Measurements from ENCODE around the gene ADGRD1.
A peak's percentile ranks its signal among the peaks of the same experiment; 100 is the strongest.
"Not testable (repeated sequence)": the region's sequence is repeated elsewhere in the genome, so short reads cannot be mapped to it uniquely, and the experiment has no call there.

Gene ADGRD1

GRCh38 chr12:130929363-130929762 is 24.3 kb upstream of the ADGRD1 start:
- DNase-seq (ENCODE audit: extremely low read depth, low read depth), result no peak
- no peak for TF ChIP-seq CTCF (IDR thresholded peaks at IDR 0.05; ENCODE audit: low read depth, low read length)

- TF ChIP-seq CTCF (IDR thresholded peaks at IDR 0.05; ENCODE audit: low read depth, low read length), result no peak
- peak; percentile 44 for DNase-seq (ENCODE audit: extremely low read depth, low read depth)
Observed at GRCh38 chr12:130932061-130932930, 21.4 kb upstream of the ADGRD1 start.

- no peak for DNase-seq (ENCODE audit: extremely low read depth, low read depth)
- TF ChIP-seq CTCF (IDR thresholded peaks at IDR 0.05; ENCODE audit: low read depth, low read length), result no peak
Observed at GRCh38 chr12:130933269-130933995, 20.3 kb upstream of the ADGRD1 start.

- TF ChIP-seq CTCF (IDR thresholded peaks at IDR 0.05; ENCODE audit: low read depth, low read length), result no peak
- DNase-seq (ENCODE audit: extremely low read depth, low read depth), result no peak
Observed at GRCh38 chr12:130934753-130935152, 19.0 kb upstream of the ADGRD1 start.

- no peak for TF ChIP-seq CTCF (IDR thresholded peaks at IDR 0.05; ENCODE audit: low read depth, low read length)
- no peak for DNase-seq (ENCODE audit: extremely low read depth, low read depth)
Observed at GRCh38 chr12:130936561-130936960, 17.1 kb upstream of the ADGRD1 start.

- DNase-seq (ENCODE audit: extremely low read depth, low read depth), result no peak
- TF ChIP-seq CTCF (IDR thresholded peaks at IDR 0.05; ENCODE audit: low read depth, low read length), result no peak
Observed at GRCh38 chr12:130937063-130937462, 16.6 kb upstream of the ADGRD1 start.

- DNase-seq (ENCODE audit: extremely low read depth, low read depth), result not testable (repeated sequence)
Observed at GRCh38 chr12:130937546-130937945, 16.2 kb upstream of the ADGRD1 start.
